ENCODE data around the gene TRAM2. TPM values are rescaled to one million over a fixed set of nuclear protein-coding genes. Genes with fewer than 3 reads are reported as not detected.
A peak's percentile ranks its signal among the peaks of the same experiment; 100 is the strongest.

TRAM2 gene
- total RNA-seq, 1 experiment from 2014 or later, result 13.4 TPM

DNA sequence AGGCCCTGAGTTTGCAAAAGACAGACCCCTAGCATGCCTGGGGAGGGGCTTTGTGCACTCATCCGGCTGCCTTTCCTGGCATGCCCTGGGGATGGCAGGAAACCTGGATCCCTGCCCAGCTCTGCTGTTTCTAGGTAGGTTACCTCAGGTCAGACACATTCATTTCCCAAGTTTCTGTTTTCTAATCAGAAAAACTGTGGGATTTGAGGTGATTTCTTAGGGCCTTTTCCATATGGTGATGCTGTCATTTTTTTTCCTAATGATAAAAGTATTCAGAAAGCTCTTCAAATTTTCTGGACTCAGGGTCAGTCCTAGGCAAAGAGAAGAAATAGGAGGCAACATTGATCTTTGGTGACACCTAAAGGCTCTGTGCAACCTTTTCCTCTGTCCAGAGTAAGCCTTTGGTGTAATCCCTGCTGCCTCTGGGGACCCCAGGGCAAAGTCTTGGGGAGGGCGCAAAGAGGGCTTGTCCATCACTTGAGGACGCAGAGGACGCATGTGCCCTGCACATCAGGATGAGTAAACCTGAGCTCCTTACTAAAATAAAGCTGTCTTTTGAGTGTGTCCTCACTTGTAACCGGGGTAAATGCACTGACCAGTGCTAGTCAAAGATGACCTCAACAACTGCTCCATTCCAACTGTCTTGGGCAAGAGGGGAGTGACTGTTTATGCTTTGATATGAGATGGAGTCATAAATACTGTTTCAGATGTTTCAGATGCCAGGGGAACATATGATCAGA, 13.5 kb upstream of the TRAM2 start (continued):
- TF ChIP-seq, protein P1, sequence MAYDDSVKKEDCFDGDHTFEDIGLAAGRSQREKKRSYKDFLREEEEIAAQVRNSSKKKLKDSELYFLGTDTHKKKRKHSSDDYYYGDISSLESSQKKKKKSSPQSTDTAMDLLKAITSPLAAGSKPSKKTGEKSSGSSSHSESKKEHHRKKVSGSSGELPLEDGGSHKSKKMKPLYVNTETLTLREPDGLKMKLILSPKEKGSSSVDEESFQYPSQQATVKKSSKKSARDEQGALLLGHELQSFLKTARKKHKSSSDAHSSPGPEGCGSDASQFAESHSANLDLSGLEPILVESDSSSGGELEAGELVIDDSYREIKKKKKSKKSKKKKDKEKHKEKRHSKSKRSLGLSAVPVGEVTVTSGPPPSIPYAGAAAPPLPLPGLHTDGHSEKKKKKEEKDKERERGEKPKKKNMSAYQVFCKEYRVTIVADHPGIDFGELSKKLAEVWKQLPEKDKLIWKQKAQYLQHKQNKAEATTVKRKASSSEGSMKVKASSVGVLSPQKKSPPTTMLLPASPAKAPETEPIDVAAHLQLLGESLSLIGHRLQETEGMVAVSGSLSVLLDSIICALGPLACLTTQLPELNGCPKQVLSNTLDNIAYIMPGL (CRISPR knock-in tag; IDR thresholded peaks at IDR 0.05), result no peak
- TF ChIP-seq NFATC4 (CRISPR knock-in tag; IDR thresholded peaks at IDR 0.05), result no peak
- no peak for TF ChIP-seq ZNF219 (CRISPR knock-in tag; IDR thresholded peaks at IDR 0.05; ENCODE audit: borderline replicate concordance)
- no peak for TF ChIP-seq MYBL2 (CRISPR knock-in tag; IDR thresholded peaks at IDR 0.05)
- TF ChIP-seq JUN (CRISPR knock-in tag; IDR thresholded peaks at IDR 0.05), result no peak
- no peak for TF ChIP-seq TP53 (CRISPR knock-in tag; IDR thresholded peaks at IDR 0.05)

DNA sequence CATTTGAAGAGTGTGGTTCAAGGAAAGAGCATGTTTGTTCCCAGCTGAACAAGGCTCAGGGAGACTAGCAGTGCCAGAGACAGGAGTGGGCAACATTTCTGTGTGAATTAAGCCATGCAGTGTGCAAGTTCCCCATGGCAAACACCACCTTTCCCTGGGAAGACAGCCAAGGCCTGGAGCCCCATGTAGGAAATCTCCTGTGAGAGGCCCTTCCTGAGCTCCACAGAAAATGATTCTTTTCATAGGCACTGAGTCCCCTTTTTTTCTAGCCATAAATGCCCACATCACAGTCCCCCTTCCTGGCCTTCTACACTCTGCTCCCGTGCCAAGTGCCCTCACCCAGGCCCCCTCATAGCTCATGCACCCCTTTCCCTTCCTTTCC, 11.8 kb upstream of the TRAM2 start:
- Mint-ChIP-seq H3K9me3 (no peaks in the 10 kb centered on the region), H3K4me1 (peaks cover 8% of the 10 kb centered on the region), H3K27me3 (ENCODE audit: low read depth) (no peaks in the 10 kb centered on the region), H3K4me3 (no peak overlapping the region), H3K27ac (peak overlapping the region; percentile 71; the same call in 1 of the 2 replicates), H3K36me3 (no peaks in the 10 kb centered on the region)
- DNase-seq (ENCODE audit: low spot score) (no peak), ATAC-seq (no peak)
- ChIA-PET POLR2A (no interaction called here), CTCF (no interaction called here)
- TF ChIP-seq SMAD4 (CRISPR knock-in tag; IDR thresholded peaks at IDR 0.05) (no peak), ETV6 (CRISPR knock-in tag; IDR thresholded peaks at IDR 0.05) (no peak), HMGA2 (CRISPR knock-in tag; IDR thresholded peaks at IDR 0.05) (no peak), ESRRA (CRISPR knock-in tag; IDR thresholded peaks at IDR 0.05; ENCODE audit: borderline replicate concordance) (no peak), CREB1 (CRISPR knock-in tag; IDR thresholded peaks at IDR 0.05) (no peak), ATF1 (CRISPR knock-in tag; IDR thresholded peaks at IDR 0.05) (no peak), SOX15 (CRISPR knock-in tag; IDR thresholded peaks at IDR 0.05) (no peak), IRF2 (CRISPR knock-in tag; IDR thresholded peaks at IDR 0.05; ENCODE audit: borderline replicate concordance, low read depth) (no peak), GTF2I (CRISPR knock-in tag; conservative IDR thresholded peaks at IDR 0.05) (no peak), ZNF219 (CRISPR knock-in tag; IDR thresholded peaks at IDR 0.05; ENCODE audit: borderline replicate concordance) (no peak), ZNF416 (CRISPR knock-in tag; IDR thresholded peaks at IDR 0.05) (no peak), PRRX2 (CRISPR knock-in tag; IDR thresholded peaks at IDR 0.05) (no peak), OVOL2 (CRISPR knock-in tag; IDR thresholded peaks at IDR 0.05; ENCODE audit: borderline replicate concordance) (no peak)
- TF ChIP-seq, protein P2, sequence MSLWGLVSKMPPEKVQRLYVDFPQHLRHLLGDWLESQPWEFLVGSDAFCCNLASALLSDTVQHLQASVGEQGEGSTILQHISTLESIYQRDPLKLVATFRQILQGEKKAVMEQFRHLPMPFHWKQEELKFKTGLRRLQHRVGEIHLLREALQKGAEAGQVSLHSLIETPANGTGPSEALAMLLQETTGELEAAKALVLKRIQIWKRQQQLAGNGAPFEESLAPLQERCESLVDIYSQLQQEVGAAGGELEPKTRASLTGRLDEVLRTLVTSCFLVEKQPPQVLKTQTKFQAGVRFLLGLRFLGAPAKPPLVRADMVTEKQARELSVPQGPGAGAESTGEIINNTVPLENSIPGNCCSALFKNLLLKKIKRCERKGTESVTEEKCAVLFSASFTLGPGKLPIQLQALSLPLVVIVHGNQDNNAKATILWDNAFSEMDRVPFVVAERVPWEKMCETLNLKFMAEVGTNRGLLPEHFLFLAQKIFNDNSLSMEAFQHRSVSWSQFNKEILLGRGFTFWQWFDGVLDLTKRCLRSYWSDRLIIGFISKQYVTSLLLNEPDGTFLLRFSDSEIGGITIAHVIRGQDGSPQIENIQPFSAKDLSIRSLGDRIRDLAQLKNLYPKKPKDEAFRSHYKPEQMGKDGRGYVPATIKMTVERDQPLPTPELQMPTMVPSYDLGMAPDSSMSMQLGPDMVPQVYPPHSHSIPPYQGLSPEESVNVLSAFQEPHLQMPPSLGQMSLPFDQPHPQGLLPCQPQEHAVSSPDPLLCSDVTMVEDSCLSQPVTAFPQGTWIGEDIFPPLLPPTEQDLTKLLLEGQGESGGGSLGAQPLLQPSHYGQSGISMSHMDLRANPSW (CRISPR knock-in tag; conservative IDR thresholded peaks at IDR 0.05; ENCODE audit: low read depth), result no peak
- TF ChIP-seq, protein P1 (CRISPR knock-in tag; IDR thresholded peaks at IDR 0.05), result no peak
- TF ChIP-seq, protein P3, sequence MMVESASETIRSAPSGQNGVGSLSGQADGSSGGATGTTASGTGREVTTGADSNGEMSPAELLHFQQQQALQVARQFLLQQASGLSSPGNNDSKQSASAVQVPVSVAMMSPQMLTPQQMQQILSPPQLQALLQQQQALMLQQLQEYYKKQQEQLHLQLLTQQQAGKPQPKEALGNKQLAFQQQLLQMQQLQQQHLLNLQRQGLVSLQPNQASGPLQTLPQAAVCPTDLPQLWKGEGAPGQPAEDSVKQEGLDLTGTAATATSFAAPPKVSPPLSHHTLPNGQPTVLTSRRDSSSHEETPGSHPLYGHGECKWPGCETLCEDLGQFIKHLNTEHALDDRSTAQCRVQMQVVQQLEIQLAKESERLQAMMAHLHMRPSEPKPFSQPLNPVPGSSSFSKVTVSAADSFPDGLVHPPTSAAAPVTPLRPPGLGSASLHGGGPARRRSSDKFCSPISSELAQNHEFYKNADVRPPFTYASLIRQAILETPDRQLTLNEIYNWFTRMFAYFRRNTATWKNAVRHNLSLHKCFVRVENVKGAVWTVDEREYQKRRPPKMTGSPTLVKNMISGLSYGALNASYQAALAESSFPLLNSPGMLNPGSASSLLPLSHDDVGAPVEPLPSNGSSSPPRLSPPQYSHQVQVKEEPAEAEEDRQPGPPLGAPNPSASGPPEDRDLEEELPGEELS (CRISPR knock-in tag; IDR thresholded peaks at IDR 0.05), result no peak
